Panc1 (cell line): ENCODE results near the gene HES7.

Source experiments
- CTCF ChIP-seq: fragments of 450-650 bp; IDR thresholded peaks from 2 replicates; pipeline ENCODE4 v1.5.1; 2017; ENCODE audit warnings: mild to moderate bottlenecking
- POLR2AphosphoS5 ChIP-seq: IDR thresholded peaks from 2 replicates; pipeline ENCODE4 v1.6.1; 2012; ENCODE audit warnings: mild to moderate bottlenecking, low read depth, low read length, moderate library complexity
- REST ChIP-seq, 2 experiments: IDR thresholded peaks; 2 replicates each; pipeline ENCODE4 v1.6.1; 2011 to 2012; ENCODE audit warnings: low read depth in 2 of 2, control low read depth in 1 of 2, low read length in 1 of 2, mild to moderate bottlenecking in 1 of 2, moderate library complexity in 1 of 2; ENCODE audit not compliant: insufficient read depth in 1 of 2

- TF ChIP-seq CTCF, result no peak
- no peak for TF ChIP-seq REST (IDR thresholded peaks at IDR 0.05; ENCODE audit: insufficient read depth in 1 of 2, low read depth in 2 of 2, low read length in 1 of 2)
- no peak for TF ChIP-seq POLR2AphosphoS5
These were observed 29.6 kb upstream of the HES7 start for GRCh38 chr17:8153525-8153956.
